A549 (cell line): ENCODE results near the gene CCDC97. TPM values are rescaled to one million over a fixed set of nuclear protein-coding genes. Genes with fewer than 3 reads are reported as not detected.

Source experiments
- ATAC-seq, 2 experiments: fragments of 200-7000 bp in 1 of 2; fragments of >200 bp in 1 of 2; cut with Nextera tagmentation in 1 of 2; cut with Tn5 transposase in 1 of 2; 3 replicates each; pipeline versions ENCODE4 v1.8.0 to v1.9.1; 2018 to 2020; ENCODE audit warnings: mild to moderate bottlenecking in 1 of 2, moderate library complexity in 1 of 2
- CTCF ChIA-PET: fragments of 300-600 bp; sonication (Branson Sonifier 250); formaldehyde crosslinking; extraction: SDS; loops from one replicate; lab custom pipeline; 2021; ENCODE audit warnings: antibody characterized with exemption, inconsistent platforms; lab: Yijun Ruan, JAX
- POLR2A ChIA-PET: fragments of 350-600 bp; formaldehyde crosslinking; extraction: SDS; loops from one replicate; lab custom pipeline; 2021; ENCODE audit warnings: antibody characterized with exemption, inconsistent platforms; lab: Yijun Ruan, JAX
- DNase-seq, 2 experiments: peaks; one replicate each; pipeline versions ENCODE4 v3.0.0 to v3.0.0-alpha.2; 2011 to 2016; ENCODE audit warnings: low read depth in 1 of 2, low spot score in 1 of 2
- FAIRE-seq: peaks from 2 replicates; lab custom pipeline; 2011; peaks lifted over from hg19 to GRCh38; lab: Jason Lieb, UNC
- H3K27ac ChIP-seq, 2 experiments: fragments of >200 bp; sonication (Bioruptor Twin); formaldehyde crosslinking; 3 replicates each; pipeline ENCODE4 v1.5.1; 2016 to 2017
- H3K4me1 ChIP-seq: fragments of >200 bp; sonication (Bioruptor Twin); formaldehyde crosslinking; 3 replicates; pipeline ENCODE4 v1.6.1; 2016
- H3K4me2 ChIP-seq: fragments of >200 bp; sonication (Bioruptor Twin); formaldehyde crosslinking; 3 replicates; pipeline ENCODE4 v1.6.1; 2016
- H3K4me3 ChIP-seq: fragments of >200 bp; sonication (Bioruptor Twin); formaldehyde crosslinking; 3 replicates; pipeline ENCODE4 v1.5.1; 2016
- H3K9me3 ChIP-seq: fragments of >200 bp; sonication (Bioruptor Twin); formaldehyde crosslinking; 3 replicates; pipeline ENCODE4 v1.6.1; 2016
- ATOH8 ChIP-seq: fragments of 250-450 bp; sonication (Bioruptor Pico); IDR thresholded peaks from 2 replicates; pipeline ENCODE4 v1.5.0; 2020; ENCODE audit warnings: low read depth, mild to moderate bottlenecking, moderate library complexity
- BCL3 ChIP-seq: fragments of >200 bp; sonication (Bioruptor Twin); formaldehyde crosslinking; IDR thresholded peaks from 3 replicates; pipeline ENCODE4 v1.6.1; 2016
- E2F6 ChIP-seq: IDR thresholded peaks from 2 replicates; pipeline ENCODE4 v1.6.1; 2012; ENCODE audit warnings: low read depth, borderline replicate concordance
- ESRRA ChIP-seq: fragments of 150-350 bp; IDR thresholded peaks from 2 replicates; pipeline ENCODE4 v1.6.1; 2014; ENCODE audit warnings: mild to moderate bottlenecking, low read length, borderline replicate concordance
- FOSB ChIP-seq: fragments of 250-450 bp; sonication (Bioruptor Pico); IDR thresholded peaks from 2 replicates; pipeline ENCODE4 v1.5.0; 2020; ENCODE audit warnings: mild to moderate bottlenecking, moderate library complexity
- HMGXB4 ChIP-seq: fragments of 250-450 bp; sonication (Bioruptor Pico); IDR thresholded peaks from 2 replicates; pipeline ENCODE4 v1.5.0; 2021; ENCODE audit warnings: mild to moderate bottlenecking, moderate library complexity, borderline replicate concordance
- HOXA7 ChIP-seq: fragments of 250-450 bp; sonication (Bioruptor Pico); IDR thresholded peaks from 2 replicates; pipeline ENCODE4 v1.5.0; 2020; ENCODE audit warnings: mild to moderate bottlenecking, moderate library complexity
- JUN ChIP-seq, 2 experiments: fragments of >200 bp; sonication (Bioruptor Twin); formaldehyde crosslinking; IDR thresholded peaks; 2 replicates in 1 of 2; 3 replicates in 1 of 2; pipeline ENCODE4 v1.6.1; 2016 to 2017
- NFE2L2 ChIP-seq: fragments of 150-350 bp; conservative IDR thresholded peaks from 2 replicates; pipeline ENCODE4 v1.6.1; 2014; ENCODE audit warnings: low read length
- PBX3 ChIP-seq: IDR thresholded peaks from 2 replicates; pipeline ENCODE4 v1.6.1; 2012
- PHF8 ChIP-seq: fragments of 200-600 bp; sonication (generic); IDR thresholded peaks from 2 replicates; pipeline ENCODE4 v1.6.1; 2016; ENCODE audit warnings: low read depth, mild to moderate bottlenecking, antibody characterized with exemption, moderate library complexity, borderline replicate concordance
- POLR2A ChIP-seq: IDR thresholded peaks from 2 replicates; pipeline ENCODE4 v1.6.1; 2012; ENCODE audit warnings: mild to moderate bottlenecking, low read length
- USF2 ChIP-seq: fragments of 450-650 bp; IDR thresholded peaks from 2 replicates; pipeline ENCODE4 v1.6.1; 2014; ENCODE audit warnings: antibody characterized with exemption
- ZC3H11A ChIP-seq: fragments of 450-650 bp; IDR thresholded peaks from 2 replicates; pipeline ENCODE4 v1.6.1; 2014; ENCODE audit warnings: antibody characterized with exemption, mild to moderate bottlenecking
- WGBS: methylation state at CpG from one replicate; pipeline ENCODE4 v1.1.6; 2017; ENCODE audit errors: missing lambda C conversion rate; 5-methylcytosine and 5-hydroxymethylcytosine counted together
- polyA plus RNA-seq, 4 experiments: library from polyadenylated mRNA; depleted of rRNA in 3 of 4; stranded (reverse); fragments of >200 nt; fragmentation: RNase III in 1 of 4; extraction: RNeasy Plus Mini Kit Qiagen cat#74134 plus additional on column Dnase treatment in 1 of 4; gene quantifications; 2 replicates in 3 of 4; 3 replicates in 1 of 4; pipeline ENCODE4 v1.2.3, GENCODE V29; 2011 to 2017

The CCDC97 gene
- polyA plus RNA-seq, 2 of the 4 experiments (the other 2 are of a cell fraction): 18.7 to 26.8 TPM

GRCh38 chr19:41325640-41325946, 15.6 kb downstream of the CCDC97 start:
- H3K4me3 ChIP-seq: no peak overlapping the region
- POLR2A ChIA-PET: interaction anchor here (0.6 to 4.9 kb wide), 4 partner anchors 15 to 84 kb away, joined by 5 to 32 read pairs (median 14); partner anchors contain the start of genes B9D2, CCDC97 and TGFB1
- H3K4me1 ChIP-seq: peaks cover 79% of the 10 kb centered on the region
- H3K4me2 ChIP-seq: peak overlapping the region; percentile 62
- WGBS: 55% methylated on average over 10 of the region's 10 CpGs
- 0 out of 2 replicates have a peak, but pooled peaks have one; percentile 39 for TF ChIP-seq PBX3
- TF ChIP-seq PHF8: no peak
- TF ChIP-seq BCL3: no peak
- TF ChIP-seq USF2: no peak
- TF ChIP-seq, all 56 proteins: peak for 1
- DNase-seq: no peak
- ATAC-seq: no peak
- Histone ChIP-seq H3K9me3 (no peaks in the 10 kb centered on the region), H3K27ac (peak overlapping the region; percentile 81 to 91)
- no peak for FAIRE-seq
- CTCF ChIA-PET: interaction anchor here (1.2 to 18.6 kb wide), 7 partner anchors 13 to 245 kb away, joined by 3 to 295 read pairs (median 33); partner anchors contain the start of genes CCDC97 and TGFB1

GRCh38 chr19:41325947-41326706, 16.2 kb downstream of the CCDC97 start:
- no peak for FAIRE-seq
- no peak for DNase-seq
- peak overlapping the region; percentile 62 for H3K4me2 ChIP-seq

GRCh38 chr19:41327076-41327575, 17.2 kb downstream of the CCDC97 start:
- WGBS: 69% methylated on average over 13 of the region's 13 CpGs
- ChIA-PET POLR2A (interaction anchor here (1.0 to 2.1 kb wide), 5 partner anchors 25 to 112 kb away, joined by 3 to 6 read pairs (median 5); partner anchors contain the start of genes B9D2, DMAC2 and HNRNPUL1), CTCF (interaction anchor here (0.6 to 23.9 kb wide), 9 partner anchors 6 to 245 kb away, joined by 3 to 295 read pairs (median 18); partner anchors contain the start of genes CCDC97 and TGFB1)
- no peaks in the 10 kb centered on the region for H3K9me3 ChIP-seq
- no peak for TF ChIP-seq NFE2L2
- peak; percentile 8; the same call in 1 of the 2 replicates for TF ChIP-seq ATOH8
- no peak for TF ChIP-seq HMGXB4 (CRISPR knock-in tag)
- no peak for TF ChIP-seq ESRRA
- no peak for TF ChIP-seq ZC3H11A
- no peak for TF ChIP-seq E2F6
- peak in 1 of 2 experiments; percentile 34; a peak in 1 of 5 replicates for TF ChIP-seq JUN (IDR thresholded peaks at IDR 0.05)
- H3K4me3 ChIP-seq: no peak overlapping the region
- peaks cover 69% of the 10 kb centered on the region for H3K4me1 ChIP-seq
- H3K27ac ChIP-seq: peak overlapping the region; percentile 53 to 91
- ATAC-seq: no peak
- DNase-seq: no peak
- FAIRE-seq: no peak
- H3K4me2 ChIP-seq: peak overlapping the region; percentile 54

More at GRCh38 chr19:41325947-41326706, 16.2 kb downstream of the CCDC97 start:
- ATAC-seq: no peak
- TF ChIP-seq FOSB (CRISPR knock-in tag) (no peak), POLR2A (peak; percentile 31), HOXA7 (CRISPR knock-in tag) (0 out of 2 replicates have a peak, but pooled peaks have one; percentile 19), ZC3H11A (no peak)
- Histone ChIP-seq H3K27ac (peak overlapping the region; percentile 81 to 91), H3K9me3 (no peaks in the 10 kb centered on the region), H3K4me3 (no peak overlapping the region), H3K4me1 (peaks cover 79% of the 10 kb centered on the region)
- POLR2A ChIA-PET: interaction anchor here (1.4 to 4.9 kb wide), 3 partner anchors 26 to 38 kb away, joined by 5 to 32 read pairs (median 23); partner anchors contain the start of genes B9D2 and TGFB1
- CTCF ChIA-PET: interaction anchor here (1.7 to 18.6 kb wide), 7 partner anchors 12 to 64 kb away, joined by 4 to 295 read pairs (median 50); partner anchors contain the start of genes CCDC97 and TGFB1
- WGBS: 72% methylated on average over 28 of the region's 30 CpGs
